ENCODE measurements around the gene BNIP5. TPM values are rescaled to one million over a fixed set of nuclear protein-coding genes. Genes with fewer than 3 reads are reported as not detected.
A peak's percentile ranks its signal among the peaks of the same experiment; 100 is the strongest.
"Not testable (repeated sequence)": the region's sequence is repeated elsewhere in the genome, so short reads cannot be mapped to it uniquely, and the experiment has no call there.

The BNIP5 gene
- total RNA-seq, 1 donor from 2014 or later: not detected

DNA sequence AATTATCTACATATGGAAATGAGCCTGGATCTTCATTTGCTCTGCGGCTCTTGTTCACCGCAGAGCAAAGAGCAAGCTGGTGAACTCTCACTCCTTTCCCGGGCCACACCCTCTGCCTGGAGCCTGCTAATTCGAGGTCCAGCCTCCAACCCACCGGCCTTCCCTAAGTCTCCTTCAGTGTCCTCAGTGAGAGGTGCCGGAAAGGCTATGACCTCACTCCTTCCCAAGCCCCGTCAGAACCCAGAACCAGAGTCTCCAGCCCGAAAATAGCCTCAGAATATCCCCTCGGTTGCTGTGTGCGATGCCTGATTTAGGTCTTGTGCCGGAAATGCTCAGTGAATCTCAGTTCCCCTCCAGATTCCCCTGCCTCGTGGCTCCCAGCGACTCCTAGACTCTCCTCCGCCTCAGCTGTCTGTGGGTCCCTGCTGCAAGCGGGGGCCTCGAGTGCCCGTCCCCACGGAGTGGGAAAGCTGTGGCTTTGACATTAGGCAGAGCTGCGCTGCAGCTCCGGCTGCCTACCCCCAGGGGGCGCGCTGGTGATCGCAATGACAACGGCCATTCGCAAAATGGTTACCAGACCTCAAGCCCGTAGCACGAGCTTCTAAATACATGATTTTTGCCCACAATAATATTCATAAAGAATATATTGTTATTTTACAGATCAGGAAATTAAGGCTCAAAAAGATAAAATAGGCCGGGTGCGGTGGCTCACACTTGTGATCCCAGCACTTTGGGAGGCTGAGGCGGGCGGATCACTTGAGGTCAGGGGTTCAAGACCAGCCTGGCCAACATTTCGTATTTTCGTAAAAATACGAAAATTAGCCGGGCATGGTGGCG lies 4.1 kb upstream of the BNIP5 start:
- DNase-seq: no peak

DNA sequence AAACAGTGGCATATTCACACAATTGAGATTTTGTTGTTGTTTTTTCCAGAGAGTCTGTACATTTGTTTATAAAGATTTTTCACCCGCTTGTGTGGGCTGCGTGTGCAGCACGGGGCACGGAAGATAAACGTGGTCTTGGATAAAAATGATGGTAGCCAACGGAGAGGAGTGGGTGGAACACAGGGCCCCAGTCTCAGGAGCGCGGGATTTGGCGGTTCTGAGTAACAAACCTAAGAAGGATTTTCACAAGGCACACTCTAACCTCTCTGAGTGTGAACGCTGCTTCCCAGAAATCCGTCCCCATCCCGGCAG lies 3.6 kb upstream of the BNIP5 start:
- no peak for DNase-seq

DNA sequence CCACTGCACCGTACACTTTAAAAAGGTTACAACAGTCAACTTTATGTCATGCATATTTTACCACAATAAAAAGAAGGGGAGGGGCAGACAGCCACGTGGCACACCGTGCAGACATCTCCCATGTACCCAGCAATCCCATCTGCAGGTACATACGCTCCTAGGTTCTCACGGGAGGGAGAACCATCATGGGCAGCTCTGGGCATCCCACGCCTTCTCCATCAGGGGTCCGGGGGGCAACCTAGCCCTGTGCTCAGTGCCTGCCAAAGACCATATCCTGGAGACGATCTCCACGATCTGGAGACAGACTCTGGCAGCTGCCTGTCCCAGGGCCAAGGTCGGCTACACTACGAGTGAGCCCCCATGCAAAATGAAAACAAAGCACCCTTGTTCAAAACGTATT lies 2.5 kb upstream of the BNIP5 start:
- DNase-seq: no peak

DNA sequence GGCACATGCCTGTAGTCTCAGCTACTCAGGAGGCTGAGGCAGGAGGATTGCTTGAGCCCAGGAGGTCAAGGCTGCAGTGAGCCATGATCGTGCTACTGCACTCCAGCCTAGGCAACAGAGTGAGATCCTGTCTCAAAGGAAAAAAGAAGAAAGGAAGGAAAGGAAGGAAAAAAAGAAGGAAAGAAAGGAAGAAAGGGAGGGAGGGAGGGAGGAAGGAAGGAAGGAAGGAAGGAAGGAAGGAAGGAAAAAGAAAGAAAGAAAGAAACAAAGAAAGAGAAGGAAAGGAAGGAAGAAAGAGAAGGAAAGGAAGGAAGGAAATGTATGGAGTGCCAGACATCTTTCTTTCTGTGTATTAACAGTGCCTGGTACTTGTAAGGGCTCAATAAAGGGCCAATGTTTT lies 1.5 kb upstream of the BNIP5 start:
- DNase-seq: not testable (repeated sequence)

DNA sequence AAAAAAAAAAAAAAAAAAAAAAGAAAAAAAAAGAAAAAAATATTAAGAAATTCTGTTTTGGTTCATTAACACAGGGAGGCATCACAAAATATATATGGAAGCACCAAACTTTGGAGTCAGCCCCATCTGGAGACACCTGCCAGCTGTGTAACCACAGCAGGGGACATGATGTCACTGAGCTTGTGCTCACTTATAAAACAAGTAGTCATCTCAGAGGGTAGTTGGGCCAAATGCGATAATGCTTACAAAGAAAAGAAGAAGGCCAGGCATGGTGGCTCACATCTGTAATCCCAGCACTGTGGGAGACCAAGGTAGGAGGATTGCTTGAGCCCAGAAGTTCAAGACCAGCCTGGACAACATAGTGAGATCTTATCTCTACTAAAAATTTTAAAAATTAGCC lies 1.1 kb upstream of the BNIP5 start:
- DNase-seq: no peak

DNA sequence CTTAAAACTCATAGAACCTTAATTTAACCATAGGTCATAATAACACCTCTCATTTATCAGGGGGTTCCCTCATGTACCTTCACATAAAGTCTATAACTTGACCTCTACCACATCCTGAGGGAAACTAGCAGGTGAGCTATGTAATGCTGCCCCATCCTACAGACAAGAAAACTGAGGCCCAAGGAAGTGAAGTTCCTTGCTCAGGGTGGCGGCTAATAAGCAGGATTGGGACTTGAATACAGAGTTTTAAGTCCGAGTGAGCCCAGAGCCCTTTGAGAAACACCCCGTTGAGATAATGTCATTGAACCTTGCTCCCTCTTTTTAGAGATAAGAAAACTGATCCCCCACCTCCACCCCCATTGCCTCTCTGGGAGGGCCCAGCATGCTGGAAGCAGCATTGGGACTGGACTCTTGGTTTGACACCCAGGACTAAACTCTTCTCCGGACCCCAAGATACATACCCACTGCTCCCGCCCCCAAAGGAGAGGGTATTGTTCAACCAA lies 429 bp downstream of the BNIP5 start:
- DNase-seq: no peak

DNA sequence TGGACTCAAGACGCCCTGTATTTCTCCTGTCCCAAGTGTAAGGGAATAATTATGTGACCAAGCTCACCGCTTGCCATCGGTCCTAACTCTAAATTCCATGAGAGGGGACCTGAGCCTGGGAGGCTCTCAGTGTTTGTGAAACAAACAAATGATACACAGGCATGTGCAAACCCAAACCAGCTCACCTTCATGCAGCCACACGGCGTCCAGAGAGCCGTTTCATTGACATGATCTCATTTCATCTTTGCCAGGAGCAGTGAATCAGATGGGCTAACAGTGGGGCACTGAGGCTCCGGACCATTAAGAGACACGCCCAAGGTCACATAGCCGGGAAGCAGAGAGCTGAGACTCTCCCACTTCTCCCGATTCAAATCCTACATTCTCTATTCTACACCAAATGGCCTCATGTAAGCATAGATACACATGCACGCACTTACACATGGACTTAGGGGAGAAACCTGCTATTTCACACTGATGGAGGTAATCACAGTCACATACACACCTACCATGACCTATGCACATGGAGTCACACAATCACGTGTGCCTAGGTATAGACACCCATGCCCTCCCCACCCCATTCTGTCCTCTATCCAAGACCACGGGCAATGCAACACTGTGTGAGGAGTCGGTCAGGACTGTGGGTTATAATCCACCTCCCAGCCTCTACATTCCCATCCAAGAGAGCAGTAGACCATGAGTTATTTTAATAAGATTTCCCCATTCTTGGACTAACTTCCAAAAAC lies 1.1 kb downstream of the BNIP5 start:
- DNase-seq: no peak

DNA sequence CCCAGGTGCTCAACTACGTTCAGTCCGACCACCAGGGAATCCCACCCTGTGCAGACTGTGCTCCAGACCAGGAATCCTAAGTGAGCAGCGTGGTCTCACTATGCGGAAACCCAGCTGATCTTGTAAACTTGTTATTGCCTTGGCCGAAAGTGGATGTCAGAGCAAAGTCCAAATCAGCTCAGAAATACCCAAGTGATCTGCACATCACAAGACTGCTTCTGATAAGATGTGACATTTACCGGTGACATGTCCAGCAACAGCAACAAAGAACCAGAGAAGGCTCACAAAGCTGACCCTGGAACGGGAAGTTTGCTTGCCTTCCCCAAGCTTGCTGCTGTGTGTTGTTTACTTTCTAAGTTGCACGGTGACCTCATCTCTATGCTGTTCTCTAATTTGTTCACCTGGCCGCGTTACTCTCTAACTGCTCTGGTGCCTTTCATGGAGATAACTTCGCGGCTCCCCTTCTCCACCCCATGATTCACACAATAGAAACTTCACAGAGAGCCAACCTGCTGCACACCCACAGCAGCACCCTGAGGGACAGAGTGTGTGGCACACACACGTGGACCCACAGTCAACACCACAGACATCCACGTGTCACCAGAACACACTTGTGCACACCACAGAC lies 1.7 kb downstream of the BNIP5 start:
- no peak for DNase-seq

DNA sequence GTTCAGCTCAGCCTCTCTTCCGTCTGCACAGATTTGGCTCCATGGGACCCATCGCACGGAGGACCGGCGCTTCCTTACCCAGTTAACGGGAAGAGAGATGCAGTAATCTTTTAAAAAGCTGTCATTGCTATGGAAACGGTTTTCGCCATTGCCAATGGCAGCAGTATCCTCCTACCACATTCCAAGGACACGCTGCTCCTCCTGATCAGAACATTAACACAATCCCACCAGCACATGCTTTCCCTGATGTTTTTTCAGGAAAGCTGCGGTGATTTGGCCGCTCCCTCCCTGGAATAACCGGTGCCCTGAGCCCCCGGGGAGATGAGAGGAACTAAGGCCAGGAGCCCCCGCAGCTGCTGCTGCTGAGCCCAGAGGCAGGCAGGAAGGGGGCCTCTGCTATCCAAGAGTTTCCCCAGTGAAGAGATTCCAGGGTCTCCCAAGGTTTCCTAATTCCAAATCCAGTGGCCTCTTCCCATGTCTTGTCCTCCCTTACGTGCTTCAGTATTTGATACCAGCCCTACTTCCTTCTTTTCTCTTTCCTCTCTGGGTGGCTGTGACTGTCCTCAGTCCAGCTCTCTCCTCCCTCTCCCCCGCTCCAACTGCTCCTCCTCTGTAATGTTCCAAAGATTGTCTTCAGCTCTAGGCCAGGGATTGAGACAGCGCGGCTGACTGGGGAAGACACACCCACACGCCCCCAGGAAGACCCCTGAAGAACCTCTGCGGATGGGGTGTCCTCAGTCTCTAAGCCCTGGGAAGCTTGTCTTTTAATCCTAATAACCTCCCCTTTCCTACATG lies 2.6 kb downstream of the BNIP5 start:
- DNase-seq: peak; percentile 61

DNA sequence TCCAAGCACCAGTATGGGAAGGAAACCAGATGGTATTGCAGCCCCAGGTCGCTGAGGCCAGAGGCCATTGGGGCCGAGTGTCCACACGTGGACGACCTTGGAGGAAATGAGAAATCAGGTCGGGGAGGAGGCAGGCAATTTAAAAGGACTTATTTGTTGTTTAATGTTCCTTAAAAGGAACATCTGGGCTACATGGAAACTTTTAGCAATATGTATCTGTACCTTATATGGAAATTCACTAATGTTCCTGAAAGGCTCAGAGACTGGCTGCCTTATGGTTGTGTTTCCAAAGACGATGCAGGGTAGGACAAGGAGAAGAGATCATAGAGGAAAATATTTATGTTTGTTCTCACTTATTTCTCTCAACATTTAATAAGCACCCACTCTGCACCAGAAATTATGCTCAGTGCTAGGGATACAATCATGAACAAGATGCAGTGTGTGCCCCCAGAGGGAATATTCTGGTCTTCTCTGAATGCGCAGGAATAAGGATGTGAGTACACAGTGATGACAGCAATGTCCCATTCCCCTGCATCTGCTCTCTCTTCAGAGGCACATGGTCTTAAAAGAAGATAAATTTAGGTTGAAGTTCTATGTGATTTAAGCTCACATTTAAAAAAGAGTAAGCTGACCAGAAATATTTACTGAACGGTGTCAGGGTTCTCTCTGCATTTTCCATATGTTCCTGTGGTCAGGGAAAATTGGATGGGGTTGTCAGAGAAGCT lies 3.4 kb downstream of the BNIP5 start:
- no peak for DNase-seq

DNA sequence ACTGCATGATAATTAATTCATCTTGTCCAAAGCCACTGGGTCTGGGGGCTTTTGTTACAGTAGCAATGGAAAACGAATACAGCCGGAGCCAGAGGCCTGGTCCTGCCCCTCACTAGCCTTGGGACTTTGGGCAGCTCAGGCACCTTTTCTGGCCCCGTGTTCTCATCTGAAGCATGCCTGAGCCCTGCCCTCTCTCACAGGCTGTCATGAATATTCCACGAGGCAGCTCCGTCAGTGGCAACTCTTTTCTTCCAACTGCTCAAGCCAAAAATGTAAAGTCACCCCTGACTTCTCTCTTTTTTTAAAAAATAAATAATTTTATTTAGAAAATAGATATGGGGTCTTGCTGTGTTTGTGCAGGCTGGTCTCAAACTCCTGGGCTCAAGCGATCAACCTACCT lies 5.3 kb downstream of the BNIP5 start:
- no peak for DNase-seq

DNA sequence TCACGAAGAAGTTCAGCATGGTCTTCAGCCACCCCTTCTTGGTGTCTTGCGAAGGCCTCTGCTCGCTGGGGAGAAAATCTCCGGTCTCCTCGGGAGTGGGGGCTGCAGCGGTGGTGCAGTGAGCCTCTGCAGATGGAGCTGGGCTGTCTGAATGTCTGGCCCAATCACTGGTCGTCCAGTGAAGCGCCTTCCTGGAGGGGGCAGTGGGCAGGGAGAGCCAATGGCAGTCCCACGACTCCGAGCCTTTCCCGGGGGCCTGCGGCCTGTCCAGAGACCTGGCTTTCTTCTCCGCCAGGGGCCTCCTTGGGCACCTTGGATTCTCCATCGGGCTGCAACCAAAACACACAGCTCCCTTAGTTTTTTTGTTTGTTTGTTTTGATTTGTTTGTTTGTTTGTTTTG lies 6.3 kb downstream of the BNIP5 start:
- DNase-seq: no peak

DNA sequence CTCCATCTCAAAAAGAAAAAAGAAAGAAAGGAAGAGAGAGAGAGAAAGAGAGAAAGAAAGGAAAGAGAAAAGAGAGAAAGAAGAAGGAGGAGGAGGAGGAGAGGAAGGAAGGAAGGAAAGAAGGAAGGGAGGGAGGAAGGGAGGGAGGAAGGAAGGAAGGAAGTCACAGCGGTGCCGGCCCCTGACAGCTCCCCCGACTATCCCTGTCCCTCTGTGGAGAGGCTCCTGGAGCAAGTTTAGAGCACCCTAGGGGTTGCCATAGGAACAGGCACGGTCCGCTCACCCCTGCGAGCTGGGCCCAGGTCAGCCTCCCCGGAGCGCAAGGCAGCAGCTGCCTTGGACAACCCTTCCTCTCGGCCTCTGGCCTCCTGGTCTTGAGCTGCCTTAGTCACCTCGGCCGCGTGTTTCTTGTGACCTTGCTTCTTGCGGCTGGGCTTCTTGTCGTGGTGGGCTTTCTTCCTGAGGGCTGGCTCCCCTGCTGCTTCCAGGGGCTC lies 6.8 kb downstream of the BNIP5 start:
- DNase-seq: no peak

DNA sequence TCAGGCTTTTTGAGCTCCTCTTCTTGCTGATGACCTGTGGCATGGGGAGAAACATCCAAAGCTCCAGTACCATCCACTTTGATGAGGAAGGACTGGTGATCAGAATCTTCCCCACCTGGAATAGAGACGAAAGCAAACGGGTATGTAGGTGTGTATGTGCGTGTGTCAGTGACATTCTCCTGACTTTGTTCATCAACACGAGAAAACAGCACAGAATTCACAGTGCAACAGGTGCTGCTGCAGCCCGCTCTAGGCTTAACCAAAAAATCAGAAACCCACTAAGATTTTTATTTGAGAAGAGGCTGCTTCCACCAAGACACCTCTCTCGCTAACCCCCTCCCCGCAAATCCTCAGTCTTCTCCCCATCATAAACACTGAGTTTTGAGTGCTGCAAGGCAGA lies 8.1 kb downstream of the BNIP5 start:
- DNase-seq: no peak

DNA sequence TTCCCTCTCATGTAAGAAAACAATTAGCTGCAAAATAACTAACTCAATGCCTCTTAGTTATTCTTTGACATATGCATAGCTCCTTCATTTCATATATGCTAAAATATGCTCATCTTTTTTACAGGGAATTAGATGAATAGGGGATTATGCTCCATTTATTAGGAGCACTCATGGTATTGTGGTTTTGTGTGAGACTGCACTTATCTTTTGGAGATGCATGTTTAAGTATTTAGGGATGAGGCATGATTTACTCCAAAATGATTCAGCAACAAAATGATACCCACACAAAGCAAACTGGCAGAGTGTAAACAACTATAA lies 8.8 kb downstream of the BNIP5 start:
- no peak for DNase-seq

DNA sequence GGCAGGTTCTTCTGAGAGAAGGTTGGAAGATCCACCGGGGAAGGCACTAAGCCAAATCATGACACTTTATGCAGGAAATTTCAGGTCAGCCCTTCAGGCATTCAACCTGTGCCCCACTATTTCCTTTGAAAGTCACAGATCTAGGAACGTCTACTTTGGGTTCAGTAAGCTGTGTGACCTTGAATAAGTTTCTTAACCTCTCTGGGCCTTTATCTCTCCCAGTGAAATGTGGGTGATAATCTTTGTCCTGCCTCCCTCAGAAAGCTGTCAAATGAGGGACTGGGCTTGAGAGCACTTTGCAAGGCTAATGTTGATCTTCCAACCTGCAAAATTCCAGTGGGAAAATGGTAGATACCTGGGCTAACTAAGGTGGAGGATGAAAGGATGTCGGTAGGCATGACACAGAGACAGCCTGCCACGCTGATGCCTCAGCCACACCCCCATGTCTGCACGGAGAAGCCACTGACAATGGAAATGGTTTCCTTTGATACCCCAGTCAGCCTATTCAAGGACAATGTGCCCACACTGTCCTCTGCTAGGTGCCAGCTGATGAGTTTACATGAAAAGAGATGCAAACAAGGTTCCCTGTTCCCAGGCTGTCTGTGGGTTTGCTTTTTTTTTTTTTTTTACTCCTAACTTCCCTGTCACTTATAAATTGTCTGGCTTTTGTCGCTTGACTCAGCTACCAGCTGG lies 9.3 kb downstream of the BNIP5 start:
- DNase-seq: no peak

DNA sequence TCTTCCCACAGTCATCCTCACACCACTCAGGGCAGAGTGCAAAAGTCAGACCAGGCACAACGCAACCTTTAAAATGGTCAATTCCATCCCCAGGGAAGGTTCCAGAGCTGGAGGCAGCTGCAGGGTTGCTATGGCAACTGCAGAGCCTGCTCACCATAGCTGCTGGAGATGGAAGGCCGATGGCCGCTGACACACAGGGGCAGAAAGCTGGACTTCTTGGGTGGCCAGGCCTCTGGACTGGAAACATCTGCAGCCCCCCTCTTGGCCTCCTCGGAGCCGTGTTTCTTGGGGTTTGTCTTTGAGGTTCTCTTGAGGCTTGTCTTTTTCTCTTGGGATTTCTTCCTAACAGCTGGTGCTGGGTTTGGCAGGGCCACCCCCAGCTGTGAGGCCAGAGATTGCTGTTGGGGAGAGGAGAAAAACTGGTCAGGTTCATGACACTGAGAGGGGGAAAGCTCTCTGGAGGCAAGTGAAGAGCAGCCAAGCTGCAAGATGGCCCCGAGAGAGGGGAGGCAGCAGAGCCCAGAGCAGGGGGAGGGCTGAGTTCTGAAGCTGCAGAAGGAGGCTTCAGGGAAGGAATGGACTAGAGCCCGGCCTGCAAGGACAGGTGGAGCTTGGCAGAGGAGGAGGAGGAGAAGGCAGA lies 10.2 kb downstream of the BNIP5 start:
- peak; percentile 52 for DNase-seq

DNA sequence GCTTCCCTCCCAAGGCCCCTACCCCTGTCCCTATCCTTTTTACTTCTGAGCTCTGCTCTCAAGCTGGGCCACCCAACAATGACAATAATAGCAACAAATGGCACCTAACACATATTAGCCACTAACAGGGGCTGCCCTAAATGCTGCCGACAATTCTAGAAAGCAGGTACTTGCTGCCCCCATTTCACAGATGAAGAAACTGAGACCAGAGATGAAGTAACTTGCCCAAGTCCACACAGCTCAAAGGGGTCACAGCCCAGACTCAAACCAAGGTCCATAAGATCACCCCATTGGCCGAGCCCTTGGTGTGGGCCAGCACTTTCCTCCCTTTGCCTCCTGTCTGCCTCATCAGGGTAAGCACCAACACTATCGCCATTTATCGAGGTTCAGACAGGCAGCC lies 12.0 kb downstream of the BNIP5 start:
- no peak for DNase-seq

DNA sequence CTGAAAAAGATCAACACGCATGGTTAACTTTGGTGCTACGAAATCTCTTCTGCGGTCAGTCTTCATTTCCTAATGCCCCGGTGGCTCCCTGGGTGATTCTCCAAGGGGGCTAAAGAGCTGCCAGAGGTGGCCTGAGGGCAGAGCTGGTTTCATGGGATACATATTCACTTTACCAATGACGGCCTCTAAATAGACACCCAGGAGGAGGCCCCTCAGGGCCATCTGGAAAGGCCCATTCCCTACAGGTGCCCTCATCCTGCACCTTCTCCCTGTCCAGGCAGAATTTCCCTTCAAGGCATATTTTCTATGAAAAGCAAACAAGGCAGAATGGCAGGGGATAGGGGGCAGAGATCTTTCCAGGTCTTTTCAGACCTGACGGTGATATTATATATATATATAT lies 12.5 kb downstream of the BNIP5 start:
- DNase-seq: no peak

DNA sequence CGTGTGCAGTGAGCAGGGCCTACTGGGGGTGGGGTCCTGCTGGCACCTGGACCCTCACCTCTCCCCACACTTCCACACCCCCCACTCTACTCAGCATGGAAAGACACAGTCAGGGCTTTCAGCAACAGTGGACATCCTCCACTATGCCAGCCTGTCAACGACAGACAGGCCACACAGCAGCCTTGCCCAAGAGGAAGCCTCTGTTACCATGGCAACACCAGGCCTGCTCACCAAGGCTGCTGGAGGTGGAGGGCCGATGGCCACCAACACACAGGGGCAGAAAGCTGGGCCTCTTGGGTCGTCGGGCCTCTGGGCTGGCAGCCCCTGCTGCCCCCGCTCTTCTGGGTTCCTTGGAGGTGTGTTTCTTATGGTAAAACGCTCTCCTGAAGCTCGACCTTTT lies 13.6 kb downstream of the BNIP5 start:
- DNase-seq: peak; percentile 58

DNA sequence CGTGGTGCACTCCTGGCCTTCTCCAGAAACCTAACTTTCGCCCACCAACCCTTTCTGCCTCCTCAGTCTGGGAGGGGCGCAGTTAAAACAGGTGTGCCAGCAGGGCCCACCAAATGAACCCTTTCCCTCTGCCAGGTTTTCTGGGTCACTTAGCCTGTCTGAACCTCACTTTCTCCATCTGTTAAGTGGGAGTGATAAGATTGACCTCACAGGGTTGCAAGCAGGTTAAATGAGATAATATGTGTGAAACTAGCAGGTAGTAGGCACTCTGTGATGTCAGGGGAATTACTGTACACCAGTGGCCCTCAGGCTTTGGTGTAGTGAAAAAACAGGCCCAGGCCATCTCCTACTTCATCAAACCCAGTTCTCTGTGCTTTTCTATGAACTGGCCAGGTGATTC lies 14.1 kb downstream of the BNIP5 start:
- no peak for DNase-seq

All from occipital lobe (tissue), 2 donors.